GM23338 (cell line): ENCODE results near the gene TNFRSF8. TPM values are rescaled to one million over a fixed set of nuclear protein-coding genes. Genes with fewer than 3 reads are reported as not detected.

Experiments used
- ATAC-seq: fragments of 200-7000 bp; cut with Tn5 transposase; 3 replicates; pipeline ENCODE4 v1.9.1; 2020
- DNase-seq: peaks from one replicate; pipeline ENCODE4 v3.0.0-alpha.2; 2015; ENCODE audit warnings: low spot score
- H2AFZ ChIP-seq: fragments of 200-600 bp; sonication (generic); 2 replicates; pipeline ENCODE4 v1.8.0; 2016; ENCODE audit warnings: antibody characterized with exemption, mild to moderate bottlenecking, moderate library complexity
- H3F3A ChIP-seq: fragments of 200-600 bp; sonication (generic); replicated peaks from 2 replicates; pipeline ENCODE4 v1.8.0; 2017; ENCODE audit warnings: antibody characterized with exemption, mixed run types, low read depth
- H3K27ac ChIP-seq: fragments of 200-600 bp; sonication (generic); 2 replicates; pipeline ENCODE4 v1.6.1; 2016; ENCODE audit warnings: low read depth
- H3K27me3 ChIP-seq: fragments of 200-600 bp; sonication (generic); 2 replicates; pipeline ENCODE4 v1.8.0; 2016; ENCODE audit warnings: mild to moderate bottlenecking, mixed run types, moderate library complexity; ENCODE audit not compliant: insufficient read depth
- H3K36me3 ChIP-seq: fragments of 200-600 bp; sonication (generic); 2 replicates; pipeline ENCODE4 v1.8.0; 2016; ENCODE audit warnings: mild to moderate bottlenecking; ENCODE audit not compliant: insufficient read depth
- H3K4me1 ChIP-seq: fragments of 200-600 bp; sonication (generic); 2 replicates; pipeline ENCODE4 v1.8.0; 2016; ENCODE audit warnings: mild to moderate bottlenecking, moderate library complexity; ENCODE audit not compliant: insufficient read depth
- H3K4me2 ChIP-seq: fragments of 200-600 bp; sonication (generic); 2 replicates; pipeline ENCODE4 v1.7.1; 2017; ENCODE audit warnings: mixed run types
- H3K4me3 ChIP-seq: fragments of 200-600 bp; sonication (generic); 2 replicates; pipeline ENCODE4 v1.6.1; 2016; ENCODE audit warnings: mixed run types
- H3K79me2 ChIP-seq: fragments of 200-600 bp; sonication (generic); replicated peaks from 2 replicates; pipeline ENCODE4 v1.8.0; 2017; ENCODE audit warnings: mild to moderate bottlenecking; ENCODE audit not compliant: insufficient read depth
- H3K9me2 ChIP-seq: fragments of 200-600 bp; sonication (generic); 2 replicates; pipeline ENCODE4 v1.8.0; 2017; ENCODE audit not compliant: insufficient read depth
- H4K20me1 ChIP-seq: fragments of 200-600 bp; sonication (generic); replicated peaks from 2 replicates; pipeline ENCODE4 v1.8.0; 2017; ENCODE audit warnings: mild to moderate bottlenecking; ENCODE audit not compliant: insufficient read depth
- H3K27ac Mint-ChIP-seq: 2 replicates; pipeline ENCODE4 v1.8.0; 2020; ENCODE audit warnings: inconsistent platforms, mild to moderate bottlenecking, moderate library complexity, mixed read lengths
- H3K27me3 Mint-ChIP-seq: 3 replicates; pipeline ENCODE4 v1.8.0; 2022; ENCODE audit warnings: low read depth, mild to moderate bottlenecking, moderate library complexity, mixed read lengths, inconsistent platforms; ENCODE audit not compliant: insufficient read depth, poor library complexity
- H3K36me3 Mint-ChIP-seq: 3 replicates; pipeline ENCODE4 v1.8.0; 2021; ENCODE audit warnings: low read depth, mild to moderate bottlenecking, inconsistent platforms, moderate library complexity, mixed read lengths
- H3K4me1 Mint-ChIP-seq: 3 replicates; pipeline ENCODE4 v1.8.0; 2020; ENCODE audit warnings: mild to moderate bottlenecking, inconsistent platforms, mixed read lengths
- H3K4me3 Mint-ChIP-seq: 3 replicates; pipeline ENCODE4 v1.8.0; 2021; ENCODE audit warnings: moderate library complexity, mild to moderate bottlenecking, inconsistent platforms, mixed read lengths
- H3K9me3 Mint-ChIP-seq: 3 replicates; pipeline ENCODE4 v1.8.0; 2020; ENCODE audit warnings: moderate library complexity, mild to moderate bottlenecking, inconsistent platforms, mixed read lengths
- CREB1 ChIP-seq: fragments of 250-450 bp; sonication (Bioruptor Pico); IDR thresholded peaks from 2 replicates; pipeline ENCODE4 v1.5.0; 2020; ENCODE audit warnings: low read depth, mild to moderate bottlenecking, moderate library complexity
- CTCF ChIP-seq, 2 experiments: fragments of 200-600 bp in 1 of 2; sonication (generic) in 1 of 2; conservative IDR thresholded peaks; 2 replicates each; pipeline versions ENCODE4 v1.5.1 to v1.6.1; 2016 to 2017; ENCODE audit warnings: antibody characterized with exemption in 2 of 2, low read depth in 2 of 2, mild to moderate bottlenecking in 2 of 2, moderate library complexity in 1 of 2
- EZH2 ChIP-seq: fragments of 200-600 bp; sonication (generic); IDR thresholded peaks from one replicate; pipeline ENCODE4 v1.8.0; 2017; ENCODE audit warnings: antibody characterized with exemption, mild to moderate bottlenecking, low read depth; ENCODE audit not compliant: unreplicated experiment
- EZH2phosphoT487 ChIP-seq: fragments of 200-600 bp; sonication (generic); IDR thresholded peaks from one replicate; pipeline ENCODE4 v1.8.1; 2018; ENCODE audit warnings: antibody characterized with exemption; ENCODE audit not compliant: unreplicated experiment
- JUNB ChIP-seq: IDR thresholded peaks from one replicate; pipeline ENCODE4 v1.6.1; 2016; ENCODE audit warnings: antibody characterized with exemption; ENCODE audit not compliant: unreplicated experiment
- NANOG ChIP-seq: IDR thresholded peaks from 2 replicates; pipeline ENCODE4 v1.6.1; 2016; ENCODE audit warnings: antibody characterized with exemption, borderline replicate concordance
- POLR2AphosphoS5 ChIP-seq: IDR thresholded peaks from 2 replicates; pipeline ENCODE4 v1.6.1; 2016; ENCODE audit warnings: antibody characterized with exemption, low read depth
- STAT1 ChIP-seq: IDR thresholded peaks from one replicate; pipeline ENCODE4 v1.6.1; 2016; ENCODE audit warnings: antibody characterized with exemption; ENCODE audit not compliant: unreplicated experiment
- ZNF114 ChIP-seq: fragments of 250-450 bp; sonication (Bioruptor Pico); IDR thresholded peaks from 2 replicates; pipeline ENCODE4 v1.5.0; 2020; ENCODE audit warnings: mild to moderate bottlenecking, moderate library complexity
- ZNF331 ChIP-seq: fragments of 250-450 bp; sonication (Bioruptor Pico); IDR thresholded peaks from 2 replicates; pipeline ENCODE4 v1.5.0; 2020; ENCODE audit warnings: low read depth, mild to moderate bottlenecking, moderate library complexity
- ZNF462 ChIP-seq: fragments of 250-450 bp; sonication (Bioruptor Pico); IDR thresholded peaks from 2 replicates; pipeline ENCODE4 v1.5.0; 2020; ENCODE audit warnings: mild to moderate bottlenecking, moderate library complexity
- polyA plus RNA-seq: library from polyadenylated mRNA; unstranded; fragments of >200 nt; fragmentation: Nextera tagmentation; extraction: Ambion mirVana; gene quantifications from 2 replicates; pipeline ENCODE4 v1.2.1, GENCODE V29; 2016
- total RNA-seq: library from RNA; depleted of rRNA; stranded (reverse); fragments of >200 nt; shearing (Covaris generic); gene quantifications from 2 replicates; pipeline ENCODE4 v1.2.3, GENCODE V29; 2014
- TF ChIP-seq, protein P1 (sequence below): IDR thresholded peaks from one replicate; pipeline ENCODE4 v1.6.1; 2018; ENCODE audit warnings: antibody characterized with exemption; ENCODE audit not compliant: unreplicated experiment
- TF ChIP-seq, protein P2 (sequence below): IDR thresholded peaks from 2 replicates; pipeline ENCODE4 v1.6.1; 2016; ENCODE audit warnings: antibody characterized with exemption

The TNFRSF8 gene
- total and polyA plus RNA-seq, 2 experiments from 2014 or later: 11.7 to 28.2 TPM

GRCh38 chr1:12181568-12181967 is 118.5 kb downstream of the TNFRSF8 start:
- Histone ChIP-seq H3K4me3 (no peak overlapping the region), H3K4me2 (no peak overlapping the region), H3K27ac (no peak overlapping the region), H3F3A (no peaks in the 10 kb centered on the region), H2AFZ (no peak overlapping the region), H3K27me3 (no peaks in the 10 kb centered on the region), H3K4me1 (peaks cover 15% of the 10 kb centered on the region), H3K79me2 (no peaks in the 10 kb centered on the region), H4K20me1 (no peaks in the 10 kb centered on the region), H3K9me2 (no peaks in the 10 kb centered on the region), H3K36me3 (no peaks in the 10 kb centered on the region)
- Mint-ChIP-seq H3K27me3 (peaks cover 18% of the 10 kb centered on the region), H3K27ac (no peak overlapping the region), H3K36me3 (peaks cover 11% of the 10 kb centered on the region), H3K4me3 (no peak overlapping the region), H3K4me1 (peaks cover 20% of the 10 kb centered on the region), H3K9me3 (peaks cover 15% of the 10 kb centered on the region)
- DNase-seq (no peak), ATAC-seq (no peak)
- TF ChIP-seq POLR2AphosphoS5: no peak
- TF ChIP-seq STAT1: no peak
- TF ChIP-seq CREB1 (CRISPR knock-in tag): no peak
- TF ChIP-seq ZNF114 (CRISPR knock-in tag): no peak
- TF ChIP-seq ZNF462 (CRISPR knock-in tag): no peak
- no peak for TF ChIP-seq JUNB
- TF ChIP-seq EZH2: no peak
- TF ChIP-seq, protein P1, sequence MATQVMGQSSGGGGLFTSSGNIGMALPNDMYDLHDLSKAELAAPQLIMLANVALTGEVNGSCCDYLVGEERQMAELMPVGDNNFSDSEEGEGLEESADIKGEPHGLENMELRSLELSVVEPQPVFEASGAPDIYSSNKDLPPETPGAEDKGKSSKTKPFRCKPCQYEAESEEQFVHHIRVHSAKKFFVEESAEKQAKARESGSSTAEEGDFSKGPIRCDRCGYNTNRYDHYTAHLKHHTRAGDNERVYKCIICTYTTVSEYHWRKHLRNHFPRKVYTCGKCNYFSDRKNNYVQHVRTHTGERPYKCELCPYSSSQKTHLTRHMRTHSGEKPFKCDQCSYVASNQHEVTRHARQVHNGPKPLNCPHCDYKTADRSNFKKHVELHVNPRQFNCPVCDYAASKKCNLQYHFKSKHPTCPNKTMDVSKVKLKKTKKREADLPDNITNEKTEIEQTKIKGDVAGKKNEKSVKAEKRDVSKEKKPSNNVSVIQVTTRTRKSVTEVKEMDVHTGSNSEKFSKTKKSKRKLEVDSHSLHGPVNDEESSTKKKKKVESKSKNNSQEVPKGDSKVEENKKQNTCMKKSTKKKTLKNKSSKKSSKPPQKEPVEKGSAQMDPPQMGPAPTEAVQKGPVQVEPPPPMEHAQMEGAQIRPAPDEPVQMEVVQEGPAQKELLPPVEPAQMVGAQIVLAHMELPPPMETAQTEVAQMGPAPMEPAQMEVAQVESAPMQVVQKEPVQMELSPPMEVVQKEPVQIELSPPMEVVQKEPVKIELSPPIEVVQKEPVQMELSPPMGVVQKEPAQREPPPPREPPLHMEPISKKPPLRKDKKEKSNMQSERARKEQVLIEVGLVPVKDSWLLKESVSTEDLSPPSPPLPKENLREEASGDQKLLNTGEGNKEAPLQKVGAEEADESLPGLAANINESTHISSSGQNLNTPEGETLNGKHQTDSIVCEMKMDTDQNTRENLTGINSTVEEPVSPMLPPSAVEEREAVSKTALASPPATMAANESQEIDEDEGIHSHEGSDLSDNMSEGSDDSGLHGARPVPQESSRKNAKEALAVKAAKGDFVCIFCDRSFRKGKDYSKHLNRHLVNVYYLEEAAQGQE: no peak
- no peak for TF ChIP-seq ZNF331 (CRISPR knock-in tag)
- TF ChIP-seq EZH2phosphoT487: no peak
- no peak for TF ChIP-seq CTCF (conservative IDR thresholded peaks at IDR 0.05; ENCODE audit: low read depth in 2 of 2)
- no peak for TF ChIP-seq NANOG
- TF ChIP-seq, protein P2, sequence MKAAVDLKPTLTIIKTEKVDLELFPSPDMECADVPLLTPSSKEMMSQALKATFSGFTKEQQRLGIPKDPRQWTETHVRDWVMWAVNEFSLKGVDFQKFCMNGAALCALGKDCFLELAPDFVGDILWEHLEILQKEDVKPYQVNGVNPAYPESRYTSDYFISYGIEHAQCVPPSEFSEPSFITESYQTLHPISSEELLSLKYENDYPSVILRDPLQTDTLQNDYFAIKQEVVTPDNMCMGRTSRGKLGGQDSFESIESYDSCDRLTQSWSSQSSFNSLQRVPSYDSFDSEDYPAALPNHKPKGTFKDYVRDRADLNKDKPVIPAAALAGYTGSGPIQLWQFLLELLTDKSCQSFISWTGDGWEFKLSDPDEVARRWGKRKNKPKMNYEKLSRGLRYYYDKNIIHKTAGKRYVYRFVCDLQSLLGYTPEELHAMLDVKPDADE: no peak
